Measurements from ENCODE around the gene ZNF23. TPM values are rescaled to one million over a fixed set of nuclear protein-coding genes. Genes with fewer than 3 reads are reported as not detected.

ZNF23 gene
- total RNA-seq, 4 donors from 2014 or later: 4.4 to 28.9 (median 9.5) TPM

GRCh38 chr16:71476457-71477124 is 14.5 kb upstream of the ZNF23 start:
- Histone ChIP-seq H3K4me1 (no peaks in the 10 kb centered on the region), H3K36me3 (peaks cover 0 to 50% (median 0%) of the 10 kb centered on the region in 3 donors), H3K27me3 (no peaks in the 10 kb centered on the region), H3K9me3 (no peaks in the 10 kb centered on the region), H3K4me3 (no peak overlapping the region), H3K27ac (no peak overlapping the region)
- TF ChIP-seq CTCF (IDR thresholded peaks at IDR 0.05) (no peak), POLR2A (IDR thresholded peaks at IDR 0.05) (no peak)
- DNase-seq: no peak

- no peaks in the 10 kb centered on the region for H3K4me1 ChIP-seq
- no peak for DNase-seq
- TF ChIP-seq CTCF (IDR thresholded peaks at IDR 0.05): no peak
- TF ChIP-seq POLR2A (IDR thresholded peaks at IDR 0.05): no peak
- H3K27me3 ChIP-seq: no peaks in the 10 kb centered on the region
- no peak overlapping the region for H3K27ac ChIP-seq
- no peak overlapping the region for H3K4me3 ChIP-seq
- peaks cover 0 to 52% (median 0%) of the 10 kb centered on the region in 3 donors for H3K36me3 ChIP-seq
- no peaks in the 10 kb centered on the region for H3K9me3 ChIP-seq
Observed at GRCh38 chr16:71474864-71475263, 12.8 kb upstream of the ZNF23 start.

- Histone ChIP-seq H3K27me3 (no peaks in the 10 kb centered on the region), H3K4me3 (no peak overlapping the region), H3K36me3 (peaks cover 0 to 52% (median 0%) of the 10 kb centered on the region in 3 donors), H3K4me1 (no peaks in the 10 kb centered on the region), H3K27ac (no peak overlapping the region), H3K9me3 (no peaks in the 10 kb centered on the region)
- DNase-seq: no peak
- TF ChIP-seq POLR2A (IDR thresholded peaks at IDR 0.05) (no peak), CTCF (IDR thresholded peaks at IDR 0.05) (no peak)
Observed at GRCh38 chr16:71473891-71474290, 11.8 kb upstream of the ZNF23 start.

DNA sequence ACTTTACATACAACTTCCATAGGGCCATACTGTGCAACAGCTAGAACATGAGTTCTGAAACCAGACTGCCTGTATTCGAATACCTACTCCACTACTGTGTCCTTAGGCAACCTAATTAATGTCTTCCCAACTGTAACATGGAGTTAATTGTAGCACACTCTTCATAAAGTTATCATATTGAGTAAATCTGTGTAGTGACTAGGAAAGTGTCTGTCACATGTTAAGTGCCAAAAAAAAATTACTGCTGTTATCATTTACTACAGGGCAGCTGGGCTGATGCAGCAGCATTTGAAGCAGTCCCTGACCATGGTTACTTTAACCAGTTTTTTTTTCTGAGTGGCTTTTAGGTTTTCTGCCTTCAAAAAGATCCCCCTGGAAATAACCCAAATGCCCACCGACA is 10.9 kb upstream of the ZNF23 start:
- H3K9me3 ChIP-seq: no peaks in the 10 kb centered on the region
- no peaks in the 10 kb centered on the region for H3K4me1 ChIP-seq
- H3K4me3 ChIP-seq: no peak overlapping the region
- peaks cover 0 to 42% (median 0%) of the 10 kb centered on the region in 3 donors for H3K36me3 ChIP-seq
- TF ChIP-seq CTCF (IDR thresholded peaks at IDR 0.05) (no peak), POLR2A (IDR thresholded peaks at IDR 0.05) (no peak)
- DNase-seq: no peak
- H3K27me3 ChIP-seq: no peaks in the 10 kb centered on the region
- no peak overlapping the region for H3K27ac ChIP-seq

GRCh38 chr16:71472051-71472450 is 10.0 kb upstream of the ZNF23 start:
- H3K4me1 ChIP-seq: no peaks in the 10 kb centered on the region
- no peak overlapping the region for H3K27ac ChIP-seq
- no peak for DNase-seq
- TF ChIP-seq CTCF (IDR thresholded peaks at IDR 0.05) (no peak), POLR2A (IDR thresholded peaks at IDR 0.05) (no peak)
- H3K9me3 ChIP-seq: no peaks in the 10 kb centered on the region
- H3K4me3 ChIP-seq: no peak overlapping the region
- H3K27me3 ChIP-seq: no peaks in the 10 kb centered on the region
- peaks cover 0 to 34% (median 0%) of the 10 kb centered on the region in 3 donors for H3K36me3 ChIP-seq

Data from Peyer's patch (tissue), 4 donors.